Measurements from ENCODE around the gene TMEM135. TPM values are rescaled to one million over a fixed set of nuclear protein-coding genes. Genes with fewer than 3 reads are reported as not detected.

Gene TMEM135
- total RNA-seq, 1 donor from 2014 or later, result 24.7 TPM

GRCh38 chr11:87190071-87190470 lies 152.3 kb downstream of the TMEM135 start:
- Mint-ChIP-seq H3K27ac (ENCODE audit: unreplicated experiment) (no peak overlapping the region), H3K36me3 (ENCODE audit: unreplicated experiment) (peaks cover 2% of the 10 kb centered on the region), H3K4me1 (ENCODE audit: unreplicated experiment) (peaks cover 9% of the 10 kb centered on the region), H3K9me3 (ENCODE audit: unreplicated experiment) (no peaks in the 10 kb centered on the region), H3K4me3 (ENCODE audit: unreplicated experiment) (no peak overlapping the region), H3K27me3 (ENCODE audit: unreplicated experiment) (no peaks in the 10 kb centered on the region)
- no peak for TF ChIP-seq CTCF (IDR thresholded peaks at IDR 0.05)
- DNase-seq (ENCODE audit: extremely low spot score, unreplicated experiment), result no peak

- Mint-ChIP-seq H3K36me3 (ENCODE audit: unreplicated experiment) (peaks cover 2% of the 10 kb centered on the region), H3K27me3 (ENCODE audit: unreplicated experiment) (no peaks in the 10 kb centered on the region), H3K4me1 (ENCODE audit: unreplicated experiment) (peaks cover 18% of the 10 kb centered on the region), H3K4me3 (ENCODE audit: unreplicated experiment) (no peak overlapping the region), H3K27ac (ENCODE audit: unreplicated experiment) (no peak overlapping the region), H3K9me3 (ENCODE audit: unreplicated experiment) (no peaks in the 10 kb centered on the region)
- DNase-seq (ENCODE audit: extremely low spot score, unreplicated experiment), result no peak
- TF ChIP-seq CTCF (IDR thresholded peaks at IDR 0.05), result no peak
These were observed 156.2 kb downstream of the TMEM135 start for GRCh38 chr11:87193756-87194470.

- no peaks in the 10 kb centered on the region for H3K27me3 Mint-ChIP-seq (ENCODE audit: unreplicated experiment)
- peaks cover 18% of the 10 kb centered on the region for H3K4me1 Mint-ChIP-seq (ENCODE audit: unreplicated experiment)
- no peak overlapping the region for H3K27ac Mint-ChIP-seq (ENCODE audit: unreplicated experiment)
- no peaks in the 10 kb centered on the region for H3K9me3 Mint-ChIP-seq (ENCODE audit: unreplicated experiment)
- peaks cover 3% of the 10 kb centered on the region for H3K36me3 Mint-ChIP-seq (ENCODE audit: unreplicated experiment)
- no peak overlapping the region for H3K4me3 Mint-ChIP-seq (ENCODE audit: unreplicated experiment)
- no peak for TF ChIP-seq CTCF (IDR thresholded peaks at IDR 0.05)
- no peak for DNase-seq (ENCODE audit: extremely low spot score, unreplicated experiment)
These were observed 157.5 kb downstream of the TMEM135 start for GRCh38 chr11:87194985-87195820.

- TF ChIP-seq CTCF (IDR thresholded peaks at IDR 0.05), result no peak
- DNase-seq (ENCODE audit: extremely low spot score, unreplicated experiment), result no peak
- Mint-ChIP-seq H3K27me3 (ENCODE audit: unreplicated experiment) (no peaks in the 10 kb centered on the region), H3K9me3 (ENCODE audit: unreplicated experiment) (no peaks in the 10 kb centered on the region), H3K4me3 (ENCODE audit: unreplicated experiment) (no peak overlapping the region), H3K4me1 (ENCODE audit: unreplicated experiment) (peaks cover 18% of the 10 kb centered on the region), H3K27ac (ENCODE audit: unreplicated experiment) (no peak overlapping the region), H3K36me3 (ENCODE audit: unreplicated experiment) (peaks cover 3% of the 10 kb centered on the region)
These were observed 160.6 kb downstream of the TMEM135 start for GRCh38 chr11:87198266-87198881.

GRCh38 chr11:87201376-87201775 lies 163.6 kb downstream of the TMEM135 start:
- Mint-ChIP-seq H3K9me3 (ENCODE audit: unreplicated experiment) (no peaks in the 10 kb centered on the region), H3K4me1 (ENCODE audit: unreplicated experiment) (peaks cover 8% of the 10 kb centered on the region), H3K27ac (ENCODE audit: unreplicated experiment) (no peak overlapping the region), H3K27me3 (ENCODE audit: unreplicated experiment) (no peaks in the 10 kb centered on the region), H3K36me3 (ENCODE audit: unreplicated experiment) (peaks cover 3% of the 10 kb centered on the region), H3K4me3 (ENCODE audit: unreplicated experiment) (no peak overlapping the region)
- no peak for DNase-seq (ENCODE audit: extremely low spot score, unreplicated experiment)
- TF ChIP-seq CTCF (IDR thresholded peaks at IDR 0.05), result no peak

Measured in osteocyte (in vitro differentiated cells).